ENCODE data around the gene ALS2CL.

DNA sequence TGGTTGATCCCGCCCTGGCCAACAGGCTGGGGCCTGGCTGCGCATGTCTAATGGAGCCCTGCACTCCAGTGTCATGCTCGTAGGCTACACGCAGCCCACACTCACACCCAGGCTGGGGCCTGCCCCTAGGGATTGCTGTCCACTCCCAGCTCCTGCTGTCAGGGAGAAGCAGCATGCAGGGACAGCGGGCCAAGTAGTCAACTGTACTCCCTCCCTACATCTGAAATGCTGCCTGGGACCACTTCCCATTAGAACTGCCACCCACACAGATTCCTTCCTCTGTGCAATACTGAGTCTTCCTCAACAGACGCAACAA, 16.1 kb downstream of the ALS2CL start:
- TF ChIP-seq EZH2 (IDR thresholded peaks at IDR 0.05; ENCODE audit: insufficient read depth, poor library complexity, severe bottlenecking) (no peak), EZH2phosphoT487 (IDR thresholded peaks at IDR 0.05; ENCODE audit: insufficient read depth, low read depth) (no peak)

All from GM23248 (cell line).